ENCODE measurements around the gene ZNF71.

The ZNF71 gene

GRCh38 chr19:56594783-56595547 is at the start of gene ZNF71:
ZNF71 (plus strand) TSS chr19:56595302; CDS start chr19:56601559, 6,257 bp downstream.
- peak within 1 kb of the TSS; percentile 70 for H3K4me3 ChIP-seq (ENCODE audit: control insufficient read depth, low read depth, low read length)
- TF ChIP-seq CTCF (IDR thresholded peaks at IDR 0.05; ENCODE audit: control insufficient read depth, insufficient read depth, low read depth, low read length, missing control alignments) = no peak
- peak; percentile 34 for DNase-seq (ENCODE audit: low read depth)

GRCh38 chr19:56547535-56547934 is 47.6 kb upstream of the ZNF71 start:
- DNase-seq (ENCODE audit: low read depth) = no peak
- peak; percentile 20 for TF ChIP-seq CTCF (IDR thresholded peaks at IDR 0.05; ENCODE audit: control insufficient read depth, insufficient read depth, low read depth, low read length, missing control alignments)
- no peak overlapping the region for H3K4me3 ChIP-seq (ENCODE audit: control insufficient read depth, low read depth, low read length)

- DNase-seq (ENCODE audit: low read depth) = no peak
- H3K4me3 ChIP-seq (ENCODE audit: control insufficient read depth, low read depth, low read length) = no peak overlapping the region
- TF ChIP-seq CTCF (IDR thresholded peaks at IDR 0.05; ENCODE audit: control insufficient read depth, insufficient read depth, low read depth, low read length, missing control alignments) = no peak
Measured at GRCh38 chr19:56554272-56554869, 40.7 kb upstream of the ZNF71 start.

GRCh38 chr19:56562766-56563165 is 32.3 kb upstream of the ZNF71 start:
- DNase-seq (ENCODE audit: low read depth) = no peak
- no peak overlapping the region for H3K4me3 ChIP-seq (ENCODE audit: control insufficient read depth, low read depth, low read length)
- no peak for TF ChIP-seq CTCF (IDR thresholded peaks at IDR 0.05; ENCODE audit: control insufficient read depth, insufficient read depth, low read depth, low read length, missing control alignments)

GRCh38 chr19:56566904-56567273 is 28.2 kb upstream of the ZNF71 start:
- DNase-seq (ENCODE audit: low read depth) = no peak
- H3K4me3 ChIP-seq (ENCODE audit: control insufficient read depth, low read depth, low read length) = peak overlapping the region; percentile 69
- no peak for TF ChIP-seq CTCF (IDR thresholded peaks at IDR 0.05; ENCODE audit: control insufficient read depth, insufficient read depth, low read depth, low read length, missing control alignments)

- TF ChIP-seq CTCF (IDR thresholded peaks at IDR 0.05; ENCODE audit: control insufficient read depth, insufficient read depth, low read depth, low read length, missing control alignments) = no peak
- H3K4me3 ChIP-seq (ENCODE audit: control insufficient read depth, low read depth, low read length) = peak within 1 kb of the TSS; percentile 69
- peak; percentile 45 for DNase-seq (ENCODE audit: low read depth)
Measured at GRCh38 chr19:56567274-56568120, 27.6 kb upstream of the ZNF71 start, which contains the start of gene ZNF470. ZNF470 (plus strand) TSS chr19:56567468; CDS start chr19:56570312, 2,844 bp downstream.

All from AG09309 (cell line).